HL-60 (cell line): ENCODE measurements around the gene RELL1.

Experiments
- DNase-seq, 2 experiments: peaks; one replicate each; pipeline ENCODE4 v3.0.0-alpha.2; 2010 to 2020; ENCODE audit warnings: low read depth in 1 of 2, low spot score in 1 of 2
- H3K27ac ChIP-seq: fragments of 250-450 bp; sonication (Bioruptor Pico); replicated peaks from 2 replicates; pipeline ENCODE4 v1.5.1; 2020; ENCODE audit warnings: mild to moderate bottlenecking, moderate library complexity
- H3K27me3 ChIP-seq: fragments of 250-450 bp; sonication (Bioruptor Pico); 2 replicates; pipeline ENCODE4 v1.5.1; 2021; ENCODE audit warnings: mild to moderate bottlenecking, moderate library complexity; ENCODE audit not compliant: insufficient read depth, poor library complexity, severe bottlenecking
- H3K4me3 ChIP-seq: replicated peaks from 2 replicates; pipeline ENCODE4 v1.5.1; 2011; ENCODE audit warnings: mild to moderate bottlenecking, control low read depth, low read length; ENCODE audit not compliant: insufficient read depth
- CTCF ChIP-seq: IDR thresholded peaks from one replicate; pipeline ENCODE4 v1.5.1; 2011; ENCODE audit warnings: low read length, control low read depth, inconsistent platforms; ENCODE audit not compliant: insufficient read depth
- GABPA ChIP-seq: IDR thresholded peaks from 2 replicates; pipeline ENCODE4 v1.6.1; 2012; ENCODE audit warnings: low read depth
- POLR2AphosphoS5 ChIP-seq: IDR thresholded peaks from 2 replicates; pipeline ENCODE4 v1.6.1; 2012; ENCODE audit warnings: low read depth
- REST ChIP-seq: IDR thresholded peaks from 2 replicates; pipeline ENCODE4 v1.6.1; 2012; ENCODE audit warnings: low read depth; ENCODE audit not compliant: insufficient replicate concordance
- SPI1 ChIP-seq: IDR thresholded peaks from 2 replicates; pipeline ENCODE4 v1.6.1; 2012; ENCODE audit warnings: low read depth, mild to moderate bottlenecking, borderline replicate concordance

RELL1 gene

DNA sequence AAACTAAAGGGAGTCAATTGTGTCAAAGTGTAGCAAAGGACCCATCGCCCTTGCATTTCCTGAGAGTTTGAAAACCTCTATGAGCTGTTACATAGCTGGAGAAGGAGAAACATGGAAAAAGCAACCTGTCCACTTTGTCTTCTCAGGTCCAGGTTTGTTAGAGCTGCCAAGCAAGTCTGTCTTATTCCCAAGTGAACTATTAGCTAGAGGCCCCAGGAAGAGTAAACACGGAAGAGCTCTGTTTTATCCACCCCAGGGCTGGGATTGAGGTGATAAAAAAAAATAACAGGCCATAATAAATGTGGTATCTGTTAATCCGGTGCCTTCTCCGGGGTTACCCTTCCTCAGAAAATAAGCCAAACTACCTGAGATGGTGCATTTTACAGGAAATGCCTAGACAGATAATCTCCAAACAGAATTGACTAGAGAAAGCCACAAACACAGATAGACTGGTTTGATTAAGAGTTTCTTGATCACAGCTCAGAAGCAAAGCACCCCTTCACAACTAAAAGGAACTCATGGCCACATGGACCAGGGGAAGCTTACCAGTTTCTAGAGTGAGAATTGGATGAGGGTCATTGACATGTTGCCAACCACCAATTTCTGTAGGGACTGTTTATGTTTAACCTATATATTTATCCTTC, 35.9 kb upstream of the RELL1 start:
- TF ChIP-seq SPI1 (no peak), POLR2AphosphoS5 (no peak), CTCF (no peak), REST (no peak), GABPA (no peak)
- DNase-seq = no peak
- Histone ChIP-seq H3K27ac (no peak overlapping the region), H3K27me3 (no peaks in the 10 kb centered on the region), H3K4me3 (no peak overlapping the region)

DNA sequence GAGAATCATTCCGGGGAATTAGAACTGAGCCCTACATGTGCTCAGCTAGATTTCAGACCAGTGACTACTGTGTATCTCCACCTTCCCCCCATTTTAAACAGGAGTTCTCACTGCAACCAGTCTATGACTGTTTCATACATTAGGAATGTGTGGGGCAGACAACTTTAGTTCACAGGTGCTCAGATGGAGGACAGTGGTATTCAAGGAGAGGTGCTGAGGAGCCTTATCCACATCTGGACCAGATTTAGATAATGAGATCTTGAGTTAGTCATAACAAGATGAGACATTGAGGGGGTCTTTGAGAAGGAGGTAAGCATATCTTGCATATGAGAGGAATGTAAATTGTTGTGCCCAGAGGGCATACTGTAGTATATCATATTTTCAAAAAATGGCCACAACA, 32.8 kb upstream of the RELL1 start:
- Histone ChIP-seq H3K4me3 (no peak overlapping the region), H3K27ac (no peak overlapping the region), H3K27me3 (no peaks in the 10 kb centered on the region)
- DNase-seq = no peak
- no peak for TF ChIP-seq SPI1
- TF ChIP-seq GABPA = no peak
- no peak for TF ChIP-seq REST
- no peak for TF ChIP-seq POLR2AphosphoS5
- TF ChIP-seq CTCF = no peak

DNA sequence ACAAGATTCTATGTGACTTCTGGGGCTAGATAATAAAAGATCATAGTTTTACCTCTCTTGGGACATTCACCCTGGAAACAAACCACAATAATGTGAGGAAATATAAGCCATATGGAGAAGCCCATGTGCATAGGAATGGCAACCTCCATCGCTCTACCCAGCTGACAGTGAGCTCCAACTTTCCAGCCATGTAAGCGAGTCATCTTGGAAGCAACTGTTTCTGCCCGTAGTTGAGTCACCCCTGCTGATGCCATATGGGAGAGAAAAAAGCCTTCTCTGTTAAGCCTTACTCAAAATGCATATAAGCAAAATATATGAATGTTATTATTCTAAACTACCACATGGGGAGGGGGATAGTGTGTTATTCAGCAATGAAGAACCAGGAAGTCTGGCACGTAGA, 31.4 kb upstream of the RELL1 start:
- Histone ChIP-seq H3K4me3 (no peak overlapping the region), H3K27ac (no peak overlapping the region), H3K27me3 (no peaks in the 10 kb centered on the region)
- TF ChIP-seq SPI1 = no peak
- no peak for TF ChIP-seq CTCF
- no peak for TF ChIP-seq GABPA
- TF ChIP-seq POLR2AphosphoS5 = no peak
- DNase-seq = peak in 1 of 2 experiments; percentile 12

- Histone ChIP-seq H3K27ac (no peak overlapping the region), H3K27me3 (no peaks in the 10 kb centered on the region), H3K4me3 (no peak overlapping the region)
- DNase-seq = peak; percentile 33 to 67
- TF ChIP-seq POLR2AphosphoS5 = no peak
- TF ChIP-seq CTCF = no peak
- no peak for TF ChIP-seq SPI1
- TF ChIP-seq GABPA = no peak
- no peak for TF ChIP-seq REST
Observed at GRCh38 chr4:37715889-37716402, 29.8 kb upstream of the RELL1 start.
